Chondrocyte (in vitro differentiated cells): Measurements from ENCODE around the gene SP6. TPM values are rescaled to one million over a fixed set of nuclear protein-coding genes. Genes with fewer than 3 reads are reported as not detected.

Experiments used
- DNase-seq: peaks from one replicate; pipeline ENCODE4 v3.0.0; 2021; ENCODE audit warnings: mixed read lengths, low spot score
- H3K27ac Mint-ChIP-seq: one replicate; pipeline ENCODE4 v1.8.0; 2021; ENCODE audit warnings: mild to moderate bottlenecking, moderate library complexity, mixed read lengths; ENCODE audit not compliant: unreplicated experiment
- H3K27me3 Mint-ChIP-seq: 2 replicates; pipeline ENCODE4 v1.8.0; 2021; ENCODE audit warnings: low read depth, mixed read lengths
- H3K36me3 Mint-ChIP-seq: 2 replicates; pipeline ENCODE4 v1.8.0; 2021; ENCODE audit warnings: low read depth, mixed read lengths
- H3K4me1 Mint-ChIP-seq: 2 replicates; pipeline ENCODE4 v1.8.0; 2021; ENCODE audit warnings: low read depth, mild to moderate bottlenecking, mixed read lengths
- H3K4me3 Mint-ChIP-seq: one replicate; pipeline ENCODE4 v1.8.0; 2021; ENCODE audit warnings: mild to moderate bottlenecking, moderate library complexity, mixed read lengths; ENCODE audit not compliant: unreplicated experiment
- H3K9me3 Mint-ChIP-seq: 2 replicates; pipeline ENCODE4 v1.8.0; 2021; ENCODE audit warnings: low read depth, mixed read lengths
- total RNA-seq: library from RNA; stranded (reverse); gene quantifications from 3 replicates; pipeline ENCODE4 v1.2.1, GENCODE V29; 2021
- TF ChIP-seq, protein P1 (sequence below): fragments of 200-600 bp; sonication (generic); IDR thresholded peaks from 2 replicates; pipeline ENCODE4 v1.5.0; 2021; ENCODE audit warnings: antibody characterized with exemption, mild to moderate bottlenecking, moderate library complexity

Gene SP6
- total RNA-seq, 1 donor from 2014 or later: 0.05 TPM

DNA sequence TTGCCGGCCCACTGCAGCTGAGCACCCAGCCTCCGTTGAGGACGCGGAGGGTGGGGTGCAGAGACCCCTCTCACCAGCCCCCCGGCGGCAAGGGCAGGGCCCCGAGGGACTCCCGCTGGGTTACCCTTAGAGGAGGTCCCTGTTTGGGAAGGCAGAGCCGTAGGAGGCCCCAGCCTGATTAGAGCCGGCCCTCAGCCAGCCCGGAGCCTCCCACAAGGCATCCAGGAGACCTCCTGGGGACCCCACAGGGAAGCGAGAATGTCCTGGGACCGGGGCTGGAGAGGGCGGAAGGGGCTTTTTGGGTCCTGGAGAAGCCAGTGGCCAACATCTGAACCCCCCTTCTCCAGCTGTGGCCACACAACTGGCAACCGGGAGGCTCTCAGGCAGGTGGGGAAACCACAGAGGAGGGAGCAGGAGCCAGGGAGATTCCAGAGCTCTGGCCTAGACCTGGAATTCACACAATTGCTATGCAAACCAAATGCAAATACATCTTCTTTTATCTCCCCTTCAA, 21.7 kb upstream of the SP6 start:
- Mint-ChIP-seq H3K36me3 (peaks cover 1% of the 10 kb centered on the region), H3K27me3 (peaks cover 34% of the 10 kb centered on the region), H3K4me1 (peaks cover 19% of the 10 kb centered on the region), H3K9me3 (no peaks in the 10 kb centered on the region), H3K4me3 (no peak overlapping the region), H3K27ac (no peak overlapping the region)
- no peak for DNase-seq
- TF ChIP-seq, protein P1, sequence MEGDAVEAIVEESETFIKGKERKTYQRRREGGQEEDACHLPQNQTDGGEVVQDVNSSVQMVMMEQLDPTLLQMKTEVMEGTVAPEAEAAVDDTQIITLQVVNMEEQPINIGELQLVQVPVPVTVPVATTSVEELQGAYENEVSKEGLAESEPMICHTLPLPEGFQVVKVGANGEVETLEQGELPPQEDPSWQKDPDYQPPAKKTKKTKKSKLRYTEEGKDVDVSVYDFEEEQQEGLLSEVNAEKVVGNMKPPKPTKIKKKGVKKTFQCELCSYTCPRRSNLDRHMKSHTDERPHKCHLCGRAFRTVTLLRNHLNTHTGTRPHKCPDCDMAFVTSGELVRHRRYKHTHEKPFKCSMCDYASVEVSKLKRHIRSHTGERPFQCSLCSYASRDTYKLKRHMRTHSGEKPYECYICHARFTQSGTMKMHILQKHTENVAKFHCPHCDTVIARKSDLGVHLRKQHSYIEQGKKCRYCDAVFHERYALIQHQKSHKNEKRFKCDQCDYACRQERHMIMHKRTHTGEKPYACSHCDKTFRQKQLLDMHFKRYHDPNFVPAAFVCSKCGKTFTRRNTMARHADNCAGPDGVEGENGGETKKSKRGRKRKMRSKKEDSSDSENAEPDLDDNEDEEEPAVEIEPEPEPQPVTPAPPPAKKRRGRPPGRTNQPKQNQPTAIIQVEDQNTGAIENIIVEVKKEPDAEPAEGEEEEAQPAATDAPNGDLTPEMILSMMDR: no peak

DNA sequence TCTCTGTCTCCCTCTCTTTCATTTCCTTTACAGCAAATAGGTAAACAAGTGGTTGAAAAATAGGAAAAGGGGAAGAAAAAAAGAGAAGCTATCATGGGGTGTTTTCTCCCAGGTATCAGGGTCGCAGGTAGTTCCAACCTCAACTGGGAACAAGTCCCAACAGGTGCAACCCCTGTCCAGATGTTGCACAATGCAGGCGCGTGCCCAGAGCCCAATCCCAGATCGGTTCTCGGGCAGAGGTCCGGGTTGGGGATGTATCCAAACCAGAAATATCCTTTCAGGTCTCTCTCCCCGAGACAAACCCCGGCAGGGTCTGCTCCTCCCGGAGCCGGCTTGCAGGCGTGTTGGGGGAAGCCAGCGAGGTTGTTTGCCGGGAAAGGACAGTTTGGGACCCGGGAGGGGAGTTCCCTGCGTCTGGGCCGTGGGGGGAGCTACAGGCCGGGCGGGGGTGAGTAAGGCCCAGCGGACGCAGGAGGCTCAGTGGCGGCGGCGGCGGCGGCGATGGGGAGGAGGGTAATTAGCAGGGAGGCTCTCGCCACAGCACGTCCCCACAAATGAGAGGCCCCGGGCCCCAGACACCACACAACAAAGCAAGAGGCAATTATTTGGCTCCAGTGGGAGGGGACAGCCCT, 21.2 kb upstream of the SP6 start:
- H3K27me3 Mint-ChIP-seq: peaks cover 34% of the 10 kb centered on the region
- peaks cover 19% of the 10 kb centered on the region for H3K4me1 Mint-ChIP-seq
- no peak for DNase-seq
- H3K36me3 Mint-ChIP-seq: peaks cover 1% of the 10 kb centered on the region
- no peak overlapping the region for H3K4me3 Mint-ChIP-seq
- H3K9me3 Mint-ChIP-seq: no peaks in the 10 kb centered on the region
- TF ChIP-seq, protein P1: no peak
- no peak overlapping the region for H3K27ac Mint-ChIP-seq

DNA sequence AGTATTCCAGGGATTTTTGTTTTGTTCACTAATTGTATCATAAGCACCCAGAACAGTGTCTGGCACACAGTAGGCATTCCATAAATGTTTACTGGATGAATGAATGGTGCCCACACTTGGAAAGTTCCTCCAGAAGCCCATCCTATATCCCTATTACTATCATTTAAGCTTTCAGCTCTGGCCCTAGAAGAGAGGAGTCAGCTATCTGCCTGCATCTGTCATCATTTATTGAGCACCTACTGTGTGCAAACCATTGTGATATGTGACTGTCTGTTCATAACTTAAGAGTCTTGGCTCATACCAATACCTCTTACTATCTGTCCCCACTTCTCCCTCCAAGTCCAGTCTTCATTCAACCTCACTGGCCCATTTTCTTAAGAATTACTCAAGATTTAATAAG, 20.1 kb upstream of the SP6 start:
- DNase-seq: no peak
- H3K4me1 Mint-ChIP-seq: peaks cover 19% of the 10 kb centered on the region
- no peak overlapping the region for H3K4me3 Mint-ChIP-seq
- peaks cover 1% of the 10 kb centered on the region for H3K36me3 Mint-ChIP-seq
- no peak overlapping the region for H3K27ac Mint-ChIP-seq
- H3K27me3 Mint-ChIP-seq: peaks cover 34% of the 10 kb centered on the region
- H3K9me3 Mint-ChIP-seq: no peaks in the 10 kb centered on the region
- TF ChIP-seq, protein P1: no peak

DNA sequence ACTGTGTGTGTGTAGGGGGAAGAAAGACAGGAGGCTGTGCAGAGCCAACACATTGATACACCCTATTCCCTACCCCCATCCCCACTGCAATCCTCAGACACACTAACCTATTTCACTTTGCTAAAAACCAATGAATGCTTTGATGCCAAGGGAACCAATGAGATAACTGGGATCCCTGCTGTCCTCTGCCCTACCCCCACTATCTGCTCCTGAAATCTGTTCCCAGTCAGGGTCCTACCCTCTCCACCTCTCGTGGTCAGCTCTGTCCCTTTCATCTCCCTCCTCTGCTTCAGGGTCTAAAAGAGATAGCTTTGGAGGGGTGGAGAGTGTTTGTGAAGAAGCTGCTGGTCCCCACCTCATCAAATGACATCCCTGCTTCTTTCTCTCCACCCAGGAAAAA, 19.1 kb upstream of the SP6 start:
- peaks cover 12% of the 10 kb centered on the region for H3K4me1 Mint-ChIP-seq
- H3K4me3 Mint-ChIP-seq: no peak overlapping the region

DNA sequence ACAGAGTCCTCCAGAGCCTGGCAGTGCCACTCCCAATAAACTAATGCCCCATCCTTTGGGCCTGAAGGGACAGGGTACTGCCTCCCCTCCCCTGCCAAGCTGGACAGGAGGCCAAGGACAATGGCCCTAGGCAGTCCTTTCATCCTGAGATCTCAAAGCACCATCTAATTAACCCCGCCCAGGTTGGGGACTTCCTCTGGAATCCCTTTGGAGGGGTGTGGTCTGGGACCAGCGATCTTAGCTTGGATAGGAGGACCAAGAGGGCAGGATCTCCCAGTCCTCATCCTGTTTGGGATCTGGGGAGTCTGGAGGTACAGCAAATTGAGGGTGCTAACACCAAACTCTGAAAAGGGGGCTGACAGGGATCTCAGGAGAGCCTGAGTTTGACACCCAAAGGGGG, 18.2 kb upstream of the SP6 start:
- no peak overlapping the region for H3K27ac Mint-ChIP-seq
- TF ChIP-seq, protein P1: no peak
- peaks cover 9% of the 10 kb centered on the region for H3K4me1 Mint-ChIP-seq
- no peak overlapping the region for H3K4me3 Mint-ChIP-seq
- H3K36me3 Mint-ChIP-seq: peaks cover 1% of the 10 kb centered on the region
- no peak for DNase-seq
- H3K27me3 Mint-ChIP-seq: peaks cover 31% of the 10 kb centered on the region
- H3K9me3 Mint-ChIP-seq: no peaks in the 10 kb centered on the region

More for the DNA sequence above, 19.1 kb upstream of the SP6 start:
- no peaks in the 10 kb centered on the region for H3K9me3 Mint-ChIP-seq
- peaks cover 34% of the 10 kb centered on the region for H3K27me3 Mint-ChIP-seq
- DNase-seq: no peak
- H3K27ac Mint-ChIP-seq: no peak overlapping the region
- H3K36me3 Mint-ChIP-seq: peaks cover 1% of the 10 kb centered on the region
- TF ChIP-seq, protein P1: no peak
